ENCODE results near the gene SMAD3. TPM values are rescaled to one million over a fixed set of nuclear protein-coding genes. Genes with fewer than 3 reads are reported as not detected.
A peak's percentile ranks its signal among the peaks of the same experiment; 100 is the strongest.

Gene SMAD3
- total RNA-seq, 2 experiments from 2014 or later, result 145 to 148 TPM

DNA sequence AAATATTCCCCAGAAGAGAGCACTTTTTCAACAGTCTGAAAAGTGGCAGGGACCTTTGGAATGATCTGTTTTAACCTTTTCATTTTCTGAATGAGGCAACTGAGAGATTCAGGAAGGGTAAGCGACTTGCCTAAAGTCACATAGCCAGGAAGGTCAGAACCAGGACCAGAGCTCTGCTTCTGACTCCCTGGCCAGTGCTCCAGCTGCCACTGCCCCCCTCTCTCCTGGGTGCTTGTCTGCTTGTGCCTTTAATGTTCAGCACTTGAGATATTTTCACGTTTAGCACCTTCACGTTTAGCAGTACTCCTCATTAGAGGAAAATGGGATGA is 68.3 kb downstream of the SMAD3 start:
- CTCF ChIA-PET, result interaction anchor here (1.0 to 2.3 kb wide), 3 partner anchors 13 to 68 kb away, joined by 3 to 8 read pairs (median 7); partner anchors contain the start of gene SMAD3
- no peaks in the 10 kb centered on the region for H3K9me3 Mint-ChIP-seq

GRCh38 chr15:67134067-67134838 is 68.9 kb downstream of the SMAD3 start:
- peak overlapping the region; percentile 73 for H3K4me3 Mint-ChIP-seq
- peaks cover 47% of the 10 kb centered on the region for H3K36me3 Mint-ChIP-seq (ENCODE audit: low read depth)
- ChIA-PET CTCF (interaction anchor here (1.0 to 2.3 kb wide), 4 partner anchors 11 to 68 kb away, joined by 3 to 8 read pairs (median 5); partner anchors contain the start of gene SMAD3), POLR2A (interaction anchor here (0.6 to 5.8 kb wide), 26 partner anchors 9 to 120 kb away, joined by 3 to 83 read pairs (median 5); partner anchors contain the start of genes AAGAB, IQCH and SMAD3)
- peak overlapping the region; percentile 89 for H3K27ac Mint-ChIP-seq
- H3K4me1 Mint-ChIP-seq, result peaks cover 93% of the 10 kb centered on the region
- H3K27me3 Mint-ChIP-seq, result no peaks in the 10 kb centered on the region
- peak; percentile 80 for DNase-seq
- H3K9me3 Mint-ChIP-seq, result no peaks in the 10 kb centered on the region

More for the DNA sequence above, 68.3 kb downstream of the SMAD3 start:
- Mint-ChIP-seq H3K4me3 (peak overlapping the region; percentile 73), H3K36me3 (ENCODE audit: low read depth) (peaks cover 52% of the 10 kb centered on the region), H3K4me1 (peaks cover 95% of the 10 kb centered on the region), H3K27me3 (no peaks in the 10 kb centered on the region), H3K27ac (peak overlapping the region; percentile 89)
- no peak for DNase-seq
- POLR2A ChIA-PET, result interaction anchor here (0.6 to 5.8 kb wide), 19 partner anchors 9 to 97 kb away, joined by 3 to 83 read pairs (median 7); partner anchors contain the start of gene SMAD3

GRCh38 chr15:67134871-67135492 is 69.6 kb downstream of the SMAD3 start:
- POLR2A ChIA-PET, result interaction anchor here (0.7 to 5.8 kb wide), 21 partner anchors 8 to 120 kb away, joined by 3 to 83 read pairs (median 6); partner anchors contain the start of genes AAGAB and IQCH
- no peak for DNase-seq
- Mint-ChIP-seq H3K9me3 (no peaks in the 10 kb centered on the region), H3K36me3 (ENCODE audit: low read depth) (peaks cover 45% of the 10 kb centered on the region), H3K27ac (peak overlapping the region; percentile 89), H3K4me3 (peak overlapping the region; percentile 73), H3K4me1 (peaks cover 93% of the 10 kb centered on the region), H3K27me3 (no peaks in the 10 kb centered on the region)
- CTCF ChIA-PET, result interaction anchor here (1.0 to 2.3 kb wide), 3 partner anchors 12 to 33 kb away, joined by 3 to 8 read pairs (median 7); no protein-coding TSS in a partner anchor

DNA sequence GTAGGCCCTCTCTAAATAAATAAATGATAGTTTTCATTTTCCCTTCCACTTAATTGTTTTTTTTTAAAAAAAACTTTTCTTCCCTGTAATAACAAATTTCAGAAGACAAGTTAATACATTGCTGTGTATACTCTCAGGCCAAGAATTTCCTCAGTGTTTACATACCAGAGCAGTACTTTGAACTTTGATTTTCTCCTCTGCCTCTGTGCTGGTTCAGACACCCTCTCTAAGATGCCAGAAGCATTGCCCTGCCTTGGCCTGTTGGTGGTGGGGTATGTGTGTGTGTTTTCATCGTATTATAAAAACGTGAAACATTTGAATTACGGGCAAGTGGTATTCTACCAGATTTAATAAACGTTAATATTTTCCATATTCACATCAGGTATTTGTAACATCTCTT is 70.1 kb downstream of the SMAD3 start:
- POLR2A ChIA-PET, result interaction anchor here (1.0 to 5.8 kb wide), 14 partner anchors 12 to 119 kb away, joined by 3 to 83 read pairs (median 10); partner anchors contain the start of genes AAGAB and IQCH
- peak overlapping the region; percentile 10 for H3K4me3 Mint-ChIP-seq
- DNase-seq, result no peak
- H3K36me3 Mint-ChIP-seq (ENCODE audit: low read depth), result peaks cover 47% of the 10 kb centered on the region
- CTCF ChIA-PET, result interaction anchor here (1.0 to 2.3 kb wide), 3 partner anchors 13 to 34 kb away, joined by 3 to 8 read pairs (median 7); no protein-coding TSS in a partner anchor
- peaks cover 93% of the 10 kb centered on the region for H3K4me1 Mint-ChIP-seq
- H3K9me3 Mint-ChIP-seq, result no peaks in the 10 kb centered on the region
- no peaks in the 10 kb centered on the region for H3K27me3 Mint-ChIP-seq
- peak overlapping the region; percentile 89 for H3K27ac Mint-ChIP-seq

GRCh38 chr15:67136802-67137201 is 71.4 kb downstream of the SMAD3 start:
- ChIA-PET CTCF (no interaction called here), POLR2A (interaction anchor here (1.0 to 5.8 kb wide), 7 partner anchors 10 to 64 kb away, joined by 3 to 83 read pairs (median 5); no protein-coding TSS in a partner anchor)
- Mint-ChIP-seq H3K4me3 (no peak overlapping the region), H3K27ac (peak overlapping the region; percentile 45), H3K27me3 (no peaks in the 10 kb centered on the region), H3K4me1 (peaks cover 91% of the 10 kb centered on the region), H3K36me3 (ENCODE audit: low read depth) (peaks cover 45% of the 10 kb centered on the region), H3K9me3 (no peaks in the 10 kb centered on the region)
- DNase-seq, result no peak

GRCh38 chr15:67137319-67137718 is 71.9 kb downstream of the SMAD3 start:
- CTCF ChIA-PET, result no interaction called here
- peak overlapping the region; percentile 11 for H3K4me3 Mint-ChIP-seq
- H3K9me3 Mint-ChIP-seq, result no peaks in the 10 kb centered on the region
- H3K4me1 Mint-ChIP-seq, result peaks cover 91% of the 10 kb centered on the region
- peak overlapping the region; percentile 45 for H3K27ac Mint-ChIP-seq
- peaks cover 46% of the 10 kb centered on the region for H3K36me3 Mint-ChIP-seq (ENCODE audit: low read depth)
- no peak for DNase-seq
- POLR2A ChIA-PET, result interaction anchor here (1.0 to 5.8 kb wide), 7 partner anchors 10 to 65 kb away, joined by 3 to 83 read pairs (median 5); no protein-coding TSS in a partner anchor
- no peaks in the 10 kb centered on the region for H3K27me3 Mint-ChIP-seq

DNA sequence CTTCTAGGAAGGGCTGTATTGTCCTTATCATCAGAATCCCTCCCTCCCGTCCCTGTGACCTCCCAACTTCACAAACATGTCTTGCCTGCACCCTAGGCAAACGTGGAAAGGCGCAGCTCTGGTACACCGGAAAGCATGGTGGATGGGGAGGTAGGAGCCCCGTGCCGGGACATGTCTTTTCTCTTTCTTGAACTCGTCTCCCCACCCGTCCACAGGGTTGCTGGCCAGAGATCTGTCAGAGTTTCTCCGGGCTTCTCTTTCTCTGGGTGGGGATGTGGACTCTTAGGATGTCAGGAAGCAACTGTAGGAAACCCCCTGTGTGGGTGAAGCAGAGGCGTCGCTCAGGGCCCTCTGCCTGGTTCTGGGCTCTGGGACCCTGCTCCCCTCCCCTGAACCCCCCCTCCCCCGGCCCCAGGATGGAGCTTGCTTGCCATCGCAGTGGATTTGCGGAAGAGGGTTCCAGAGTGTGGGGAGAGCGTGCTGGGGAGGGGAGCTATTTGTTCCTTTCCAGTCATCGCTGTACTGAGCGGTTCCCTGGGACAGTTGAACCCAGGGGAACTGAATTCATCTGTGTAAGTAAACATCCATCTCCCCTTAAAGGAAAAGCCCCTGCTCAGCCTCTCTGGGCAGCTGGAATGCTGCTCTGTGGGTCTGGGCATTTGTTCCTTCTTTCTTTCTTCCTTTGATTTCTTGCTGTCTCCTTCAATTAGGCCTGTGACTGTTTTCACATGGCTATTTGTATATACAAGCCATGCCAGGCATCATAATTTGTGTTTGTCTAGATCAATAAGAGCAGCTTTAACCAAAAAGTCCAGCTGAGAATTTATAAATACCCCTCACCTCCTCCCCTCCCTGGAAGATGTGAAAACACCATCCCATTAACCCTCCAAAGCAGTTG is 72.8 kb downstream of the SMAD3 start:
- no peak overlapping the region for H3K4me3 Mint-ChIP-seq
- H3K27me3 Mint-ChIP-seq, result no peaks in the 10 kb centered on the region
- CTCF ChIA-PET, result interaction anchor here (1.2 kb wide), 1 partner anchor 13 kb away, joined by 3 read pairs; no protein-coding TSS in a partner anchor

DNA sequence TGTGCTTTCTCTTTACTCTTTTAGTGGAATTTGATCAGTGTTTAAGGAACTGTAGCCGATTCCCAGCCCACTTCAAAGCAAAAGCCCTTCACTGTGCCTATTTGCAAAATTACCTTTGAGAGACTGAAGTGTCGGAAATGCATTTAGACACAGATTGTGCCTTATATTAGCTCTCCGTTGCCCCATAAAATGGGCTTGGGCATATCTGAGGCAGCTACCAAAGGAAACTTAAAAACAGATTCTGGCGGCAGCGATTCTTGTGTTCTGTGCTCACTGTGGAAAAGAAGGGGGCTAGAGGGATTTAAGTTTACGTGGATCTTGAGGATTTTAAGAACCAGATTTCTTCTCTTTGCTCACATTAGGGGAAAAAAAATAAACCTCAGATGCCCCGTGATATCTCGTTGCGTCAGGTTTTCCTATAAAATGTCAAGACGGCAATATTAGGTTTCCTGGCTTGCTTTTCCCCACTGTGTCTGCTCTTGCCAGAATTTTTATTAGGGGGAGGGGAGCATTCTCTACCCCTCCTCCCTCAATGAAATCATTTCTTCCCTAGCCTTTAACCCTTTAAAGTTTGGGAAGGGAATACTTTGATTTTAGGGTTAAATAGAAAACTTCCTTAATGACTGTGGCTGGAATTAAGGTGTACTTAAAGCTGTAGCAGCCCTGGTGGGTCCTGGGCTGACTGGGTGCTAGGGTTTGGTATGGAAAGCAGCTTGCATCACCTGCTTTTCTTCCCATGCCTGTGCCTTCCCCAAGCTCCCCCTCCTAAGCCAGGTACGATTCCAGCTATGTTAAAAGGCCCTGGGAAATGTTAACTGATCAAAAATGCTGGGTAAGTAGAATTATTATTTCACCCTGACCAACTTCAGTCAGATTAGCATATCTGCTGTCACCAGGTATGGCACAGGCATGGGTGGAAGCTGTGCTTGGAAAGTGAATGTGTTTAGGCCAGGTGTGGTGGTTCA is 73.8 kb downstream of the SMAD3 start:
- POLR2A ChIA-PET, result interaction anchor here (1.0 to 5.8 kb wide), 7 partner anchors 10 to 82 kb away, joined by 3 to 83 read pairs (median 4); no protein-coding TSS in a partner anchor
- Mint-ChIP-seq H3K4me1 (peaks cover 91% of the 10 kb centered on the region), H3K36me3 (ENCODE audit: low read depth) (peaks cover 55% of the 10 kb centered on the region), H3K27me3 (no peaks in the 10 kb centered on the region), H3K4me3 (no peak overlapping the region), H3K27ac (no peak overlapping the region), H3K9me3 (no peaks in the 10 kb centered on the region)
- DNase-seq, result no peak
- CTCF ChIA-PET, result interaction anchor here (1.2 to 1.4 kb wide), 2 partner anchors 10 to 14 kb away, joined by 3 read pairs; no protein-coding TSS in a partner anchor

More for the DNA sequence above, 72.8 kb downstream of the SMAD3 start:
- DNase-seq, result no peak
- Mint-ChIP-seq H3K9me3 (no peaks in the 10 kb centered on the region), H3K4me1 (peaks cover 91% of the 10 kb centered on the region), H3K27ac (peak overlapping the region; percentile 31), H3K36me3 (ENCODE audit: low read depth) (peaks cover 49% of the 10 kb centered on the region)
- POLR2A ChIA-PET, result interaction anchor here (1.1 to 5.8 kb wide), 9 partner anchors 9 to 83 kb away, joined by 3 to 83 read pairs (median 5); no protein-coding TSS in a partner anchor

DNA sequence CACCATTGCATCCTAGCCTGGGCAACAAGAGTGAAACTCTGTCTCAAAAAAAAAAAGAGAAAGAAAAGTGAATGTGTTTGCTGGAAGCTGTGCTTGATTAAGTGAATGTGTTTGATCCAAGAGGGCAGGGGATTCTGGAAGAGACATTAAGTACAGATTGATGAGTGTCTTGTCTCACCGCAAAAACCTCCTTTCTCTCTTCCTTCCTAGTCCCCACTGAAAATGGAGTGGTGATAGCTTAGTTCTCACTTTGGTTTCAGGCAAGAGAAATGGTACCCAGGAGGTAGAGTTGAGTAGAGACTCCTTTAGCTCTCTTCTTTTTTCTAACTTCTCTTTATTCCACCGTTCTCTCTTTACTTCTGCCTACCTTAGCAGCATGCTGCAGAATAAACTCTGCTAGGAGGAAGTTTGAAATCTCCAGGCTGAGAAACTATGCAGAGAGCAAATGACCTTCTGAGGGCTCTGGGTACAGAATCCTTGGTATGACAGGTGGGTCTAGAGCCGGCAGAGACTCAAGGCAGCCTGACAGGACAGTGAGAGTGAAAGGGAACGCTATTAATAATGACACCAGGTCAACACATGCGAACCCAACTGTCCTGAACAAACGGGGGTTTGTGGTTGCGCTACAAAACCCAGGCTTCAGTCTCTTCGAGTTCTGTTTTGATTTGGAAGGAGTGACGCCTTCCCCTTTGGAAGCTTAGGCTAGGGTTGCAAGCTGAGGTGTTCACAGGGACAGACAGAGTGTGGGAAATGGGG is 74.9 kb downstream of the SMAD3 start:
- ChIA-PET CTCF (interaction anchor here (1.4 kb wide), 1 partner anchor 9 kb away, joined by 3 read pairs; no protein-coding TSS in a partner anchor), POLR2A (interaction anchor here (0.6 to 2.3 kb wide), 6 partner anchors 9 to 257 kb away, joined by 3 to 8 read pairs (median 4); no protein-coding TSS in a partner anchor)
- Mint-ChIP-seq H3K27ac (peak overlapping the region; percentile 35), H3K4me1 (peaks cover 91% of the 10 kb centered on the region), H3K4me3 (no peak overlapping the region), H3K36me3 (ENCODE audit: low read depth) (peaks cover 56% of the 10 kb centered on the region), H3K27me3 (no peaks in the 10 kb centered on the region), H3K9me3 (no peaks in the 10 kb centered on the region)
- no peak for DNase-seq

DNA sequence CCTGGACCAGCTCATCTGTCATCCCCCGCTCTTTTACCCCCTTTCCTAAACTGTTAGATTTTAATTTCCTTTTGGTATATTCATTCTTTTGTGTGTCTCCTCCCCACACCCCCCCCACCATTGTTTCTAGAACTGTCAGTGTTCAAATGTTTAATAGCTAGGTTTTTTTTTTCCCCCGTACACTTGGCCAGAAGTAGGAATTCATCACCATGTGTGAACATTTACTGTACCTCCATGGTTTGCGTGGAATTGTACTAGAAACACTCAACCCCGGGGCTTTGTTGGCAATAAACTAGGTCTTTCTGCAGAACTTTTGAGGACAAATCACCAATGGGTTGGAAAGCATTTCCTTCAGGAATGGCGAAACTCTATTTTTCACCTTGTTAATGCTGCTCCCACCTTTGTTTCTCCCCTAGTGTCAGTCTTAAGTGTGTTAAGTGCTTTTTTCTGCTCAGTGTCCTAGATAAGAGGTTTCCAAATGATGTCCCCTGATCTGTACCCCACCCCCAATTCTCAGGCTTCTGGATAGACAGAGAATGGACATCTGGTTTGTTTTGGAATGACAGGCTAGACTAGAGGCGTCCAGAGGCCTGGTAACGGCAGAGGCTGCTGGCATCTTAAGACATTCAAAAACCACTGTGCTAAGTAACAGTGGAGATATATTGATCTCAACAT is 76.8 kb downstream of the SMAD3 start:
- no peak overlapping the region for H3K4me3 Mint-ChIP-seq

More for the DNA sequence above, 76.8 kb downstream of the SMAD3 start:
- Mint-ChIP-seq H3K36me3 (ENCODE audit: low read depth) (peaks cover 51% of the 10 kb centered on the region), H3K9me3 (no peaks in the 10 kb centered on the region), H3K27me3 (no peaks in the 10 kb centered on the region), H3K4me1 (peaks cover 93% of the 10 kb centered on the region), H3K27ac (no peak overlapping the region)
- DNase-seq, result no peak
- CTCF ChIA-PET, result no interaction called here
- POLR2A ChIA-PET, result interaction anchor here (0.6 to 1.7 kb wide), 6 partner anchors 8 to 77 kb away, joined by 3 to 5 read pairs (median 3); partner anchors contain the start of gene SMAD3
